SK-N-MC (cell line): Measurements from ENCODE around the gene STAM.

Experiments
- EZH2 ChIP-seq: fragments of 200-600 bp; sonication (generic); IDR thresholded peaks from one replicate; pipeline ENCODE4 v1.6.1; 2017; ENCODE audit warnings: antibody characterized with exemption
- FOXP2 ChIP-seq: optimal IDR thresholded peaks from 2 replicates; pipeline ENCODE3; 2011; ENCODE audit warnings: mild to moderate bottlenecking, moderate library complexity; ENCODE audit not compliant: insufficient read depth; ENCODE audit errors: extremely low read length, control extremely low read depth
- POLR2AphosphoS5 ChIP-seq: IDR thresholded peaks from 2 replicates; pipeline ENCODE4 v1.6.1; 2012; ENCODE audit warnings: mild to moderate bottlenecking, low read depth, low read length, borderline replicate concordance

DNA sequence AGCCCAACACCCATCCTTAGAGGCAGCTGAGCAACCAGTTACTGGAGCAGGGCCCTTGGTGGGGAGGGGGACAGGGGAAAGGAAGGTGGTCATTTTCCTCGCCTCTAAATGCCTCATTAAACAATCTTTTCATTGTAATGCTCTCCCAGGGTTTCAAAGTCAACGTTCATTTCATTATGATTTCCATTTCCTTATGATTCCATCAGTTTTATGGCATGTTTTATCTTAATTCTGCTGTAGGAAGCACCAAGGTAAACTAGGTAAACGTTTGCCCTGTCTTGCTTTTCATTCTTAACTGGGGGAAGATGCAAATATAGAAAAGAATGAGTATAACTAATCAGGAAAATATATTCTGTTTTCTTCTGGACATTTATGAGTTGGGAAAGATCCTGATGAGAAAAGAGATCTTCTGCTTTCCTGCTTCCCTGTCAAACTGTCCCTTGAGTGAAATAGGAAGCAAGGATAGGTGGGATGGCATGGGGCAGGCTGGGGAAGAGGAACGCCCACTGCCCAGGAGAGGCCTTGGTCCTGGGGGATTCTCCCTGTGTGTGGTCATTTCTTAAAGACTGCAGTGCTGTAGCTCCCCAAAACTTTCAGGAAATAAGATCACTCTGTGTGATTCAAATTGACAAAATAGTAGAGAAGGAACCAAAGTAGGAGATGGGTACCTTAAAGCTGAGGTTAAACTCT is 87.5 kb downstream of the STAM start:
- TF ChIP-seq EZH2 (no peak), POLR2AphosphoS5 (no peak), FOXP2 (no peak)
